ENCODE data around the gene DUX4. TPM values are rescaled to one million over a fixed set of nuclear protein-coding genes. Genes with fewer than 3 reads are reported as not detected.
"Not testable (repeated sequence)": the region's sequence is repeated elsewhere in the genome, so short reads cannot be mapped to it uniquely, and the experiment has no call there.

The DUX4 gene
- not detected for total RNA-seq

DNA sequence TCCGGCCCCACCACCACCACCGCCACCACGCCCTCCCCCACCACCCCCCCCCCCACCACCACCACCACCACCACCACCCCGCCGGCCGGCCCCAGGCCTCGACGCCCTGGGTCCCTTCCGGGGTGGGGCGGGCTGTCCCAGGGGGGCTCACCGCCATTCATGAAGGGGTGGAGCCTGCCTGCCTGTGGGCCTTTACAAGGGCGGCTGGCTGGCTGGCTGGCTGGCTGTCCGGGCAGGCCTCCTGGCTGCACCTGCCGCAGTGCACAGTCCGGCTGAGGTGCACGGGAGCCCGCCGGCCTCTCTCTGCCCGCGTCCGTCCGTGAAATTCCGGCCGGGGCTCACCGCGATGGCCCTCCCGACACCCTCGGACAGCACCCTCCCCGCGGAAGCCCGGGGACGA is at the start of gene DUX4:
Gene DUX4 (plus strand): TSS at position 347 of the 400 bp plus-strand sequence. CDS start 0 bp downstream, at position 347.
- DNase-seq, result not testable (repeated sequence)

DNA sequence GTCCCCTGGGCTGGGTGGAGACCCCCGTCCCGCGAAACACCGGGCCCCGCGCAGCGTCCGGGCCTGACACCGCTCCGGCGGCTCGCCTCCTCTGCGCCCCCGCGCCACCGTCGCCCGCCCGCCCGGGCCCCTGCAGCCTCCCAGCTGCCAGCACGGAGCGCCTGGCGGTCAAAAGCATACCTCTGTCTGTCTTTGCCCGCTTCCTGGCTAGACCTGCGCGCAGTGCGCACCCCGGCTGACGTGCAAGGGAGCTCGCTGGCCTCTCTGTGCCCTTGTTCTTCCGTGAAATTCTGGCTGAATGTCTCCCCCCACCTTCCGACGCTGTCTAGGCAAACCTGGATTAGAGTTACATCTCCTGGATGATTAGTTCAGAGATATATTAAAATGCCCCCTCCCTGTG is 1.9 kb downstream of the DUX4 start:
- DNase-seq, result not testable (repeated sequence)

- DNase-seq, result not testable (repeated sequence)
Measured at GRCh38 chr4:190177727-190178605, 4.4 kb downstream of the DUX4 start.

DNA sequence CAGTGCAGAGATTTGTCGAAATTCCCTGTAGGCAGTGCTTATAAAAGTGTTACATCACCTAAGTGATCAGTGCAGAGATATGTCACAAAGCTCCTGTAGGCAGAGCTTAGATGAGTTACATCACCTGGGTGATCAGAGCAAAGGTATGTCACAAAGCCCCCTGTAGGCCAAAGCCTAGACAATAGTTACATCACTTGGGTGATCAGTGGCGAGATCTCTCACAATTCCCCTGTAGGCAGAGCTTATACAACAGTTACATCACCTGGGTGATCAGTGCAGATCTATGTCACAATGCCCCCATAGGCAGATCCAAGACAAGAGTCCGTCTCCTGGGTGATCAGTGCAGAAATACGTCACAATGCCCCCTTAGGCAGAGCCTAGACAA is 5.0 kb downstream of the DUX4 start:
- DNase-seq, result not testable (repeated sequence)

DNA sequence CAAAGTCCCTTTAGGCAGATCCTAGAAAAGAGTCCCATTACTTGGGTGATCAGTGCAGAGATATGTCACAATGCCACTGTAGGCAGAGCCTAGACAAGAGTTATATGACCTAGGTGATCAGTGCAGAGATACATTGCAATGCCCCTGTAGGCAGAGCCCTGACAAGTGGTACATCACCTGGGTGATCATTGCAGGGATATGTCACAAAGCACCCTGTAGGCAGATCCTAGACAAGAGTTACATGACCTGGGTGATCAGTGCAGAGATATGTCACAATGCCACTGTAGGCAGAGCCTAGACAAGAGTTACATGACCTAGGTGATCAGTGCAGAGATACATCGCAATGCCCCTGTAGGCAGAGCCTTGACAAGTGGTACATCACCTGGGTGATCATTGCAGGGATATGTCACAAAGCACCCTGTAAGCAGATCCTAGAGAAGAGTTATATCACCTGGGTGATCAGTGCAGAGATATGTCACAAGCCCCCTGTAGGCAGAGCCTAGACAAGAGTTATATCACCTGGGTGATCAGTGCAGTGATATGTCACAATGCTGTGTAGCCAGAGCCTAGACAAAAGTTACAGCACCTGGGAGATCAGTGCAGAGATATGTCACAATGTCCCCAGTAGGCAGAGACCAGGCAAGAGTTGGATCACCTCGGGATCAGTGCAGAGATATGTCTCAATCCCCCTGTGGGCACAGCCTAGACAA is 5.6 kb downstream of the DUX4 start:
- DNase-seq, result not testable (repeated sequence)

DNA sequence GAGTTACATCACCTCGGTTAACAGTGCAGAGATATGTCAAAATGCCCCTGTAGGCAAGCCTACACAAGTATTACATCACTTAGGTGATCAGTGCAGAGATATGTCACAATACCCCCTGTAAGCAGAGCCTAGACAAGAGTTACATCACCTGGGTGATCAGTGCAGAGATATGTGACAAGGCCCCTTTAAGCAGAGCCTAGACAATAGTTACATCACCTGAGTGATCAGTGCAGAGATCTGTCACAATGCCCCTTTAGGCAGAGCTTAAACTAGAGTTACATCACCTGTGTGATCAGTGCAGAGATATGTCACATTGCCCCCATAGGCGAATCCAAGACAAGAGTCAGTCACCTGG is 6.1 kb downstream of the DUX4 start:
- not testable (repeated sequence) for DNase-seq

DNA sequence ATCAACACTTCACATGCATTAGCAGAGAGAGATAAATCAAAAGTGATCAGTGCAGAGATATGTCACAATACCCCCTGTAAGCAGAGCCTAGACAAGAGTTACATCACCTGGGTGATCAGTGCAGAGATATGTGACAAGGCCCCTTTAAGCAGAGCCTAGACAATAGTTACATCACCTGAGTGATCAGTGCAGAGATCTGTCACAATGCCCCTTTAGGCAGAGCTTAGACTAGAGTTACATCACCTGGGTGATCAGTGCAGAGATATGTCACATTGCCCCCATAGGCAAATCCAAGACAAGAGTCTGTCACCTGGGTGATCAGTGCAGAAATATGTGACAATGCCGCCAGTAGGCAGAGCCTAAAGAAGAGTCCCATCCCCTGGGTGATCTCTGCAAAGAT is 7.4 kb downstream of the DUX4 start:
- not testable (repeated sequence) for DNase-seq

- DNase-seq, result not testable (repeated sequence)
Measured at GRCh38 chr4:190181481-190182100, 8.0 kb downstream of the DUX4 start.

DNA sequence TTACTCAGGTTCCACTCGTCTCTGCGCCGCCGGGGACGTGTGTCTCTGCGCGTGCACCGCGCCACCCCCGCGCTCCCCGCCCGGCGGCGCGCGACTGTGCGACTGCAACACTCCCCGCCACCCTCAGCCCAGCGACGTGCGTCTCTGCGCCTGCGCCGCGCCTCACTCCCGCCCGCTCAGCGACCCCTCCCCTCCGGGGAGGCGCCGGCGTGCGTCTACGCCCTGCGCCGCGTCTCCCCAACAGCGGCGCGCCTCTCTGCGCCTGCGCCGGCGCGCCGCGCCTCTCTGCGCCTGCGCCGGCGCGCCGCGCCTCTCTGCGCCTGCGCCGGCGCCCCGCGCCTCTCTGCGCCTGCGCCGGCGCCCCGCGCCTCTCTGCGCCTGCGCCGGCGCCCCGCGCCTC is 29.9 kb downstream of the DUX4 start:
- DNase-seq, result not testable (repeated sequence)

Small RNAs within 50 kb of the gene (small RNA-seq; reads per million reads assigned to genes)
- gene AC215524.1, result not detected

Other genes with a start within 250 kb of the DUX4 start
- gene FRG1, start 232.9 kb upstream of the DUX4 start, total RNA-seq, result 25.0 TPM
- gene FRG2, start 146.5 kb upstream of the DUX4 start, total RNA-seq, result not detected
- not detected for gene DBET, start 109.3 kb upstream of the DUX4 start, total RNA-seq